OCI-LY3 (cell line): ENCODE data around the gene MYH16.

Experiments
- H2AFZ ChIP-seq: fragments of 200-600, 300-600 bp; shearing (Covaris generic); 2 replicates; pipeline ENCODE4 v1.6.0; 2014; ENCODE audit warnings: antibody characterized with exemption, low read depth, low read length
- H3K27ac ChIP-seq: fragments of 200-600, 300-600 bp; sonication (generic); 2 replicates; pipeline ENCODE4 v1.5.1; 2014; ENCODE audit warnings: mild to moderate bottlenecking, low read length, moderate library complexity, mixed read lengths
- H3K27me3 ChIP-seq: fragments of 200-600, 300-600 bp; sonication (generic); 2 replicates; pipeline ENCODE4 v1.6.1; 2014; ENCODE audit warnings: low read depth, low read length, mixed read lengths
- H3K36me3 ChIP-seq: fragments of 200-600, 300-600 bp; sonication (generic); replicated peaks from 2 replicates; pipeline ENCODE3; 2014; ENCODE audit warnings: low read depth, low read length, mixed read lengths
- H3K4me1 ChIP-seq: fragments of 300-600, 200-600 bp; sonication (generic); 2 replicates; pipeline ENCODE4 v1.6.1; 2014; ENCODE audit warnings: low read length, mixed read lengths
- H3K4me2 ChIP-seq: fragments of 200-600, 300-600 bp; sonication (generic); 2 replicates; pipeline ENCODE4 v1.6.1; 2014; ENCODE audit warnings: low read length, mixed read lengths
- H3K4me3 ChIP-seq: fragments of 300-600, 200-600 bp; sonication (generic); 2 replicates; pipeline ENCODE4 v1.5.1; 2014; ENCODE audit warnings: antibody characterized with exemption, mild to moderate bottlenecking, low read length, moderate library complexity
- H3K79me2 ChIP-seq: fragments of 300-600, 200-600 bp; shearing (Covaris generic); 2 replicates; pipeline ENCODE4 v1.6.1; 2014; ENCODE audit warnings: mild to moderate bottlenecking, low read length, mixed read lengths
- H3K9ac ChIP-seq: fragments of 300-600, 200-600 bp; shearing (Covaris generic); 2 replicates; pipeline ENCODE4 v1.6.0; 2014; ENCODE audit warnings: mild to moderate bottlenecking, low read length, moderate library complexity
- H3K9me3 ChIP-seq: fragments of 200-600, 300-600 bp; shearing (Covaris generic); 2 replicates; pipeline ENCODE4 v1.6.1; 2014; ENCODE audit warnings: low read length, mixed read lengths; ENCODE audit not compliant: insufficient read depth
- H4K20me1 ChIP-seq: fragments of 200-600, 300-600 bp; sonication (generic); 2 replicates; pipeline ENCODE4 v1.6.1; 2016; ENCODE audit warnings: low read length, mixed read lengths; ENCODE audit not compliant: insufficient read depth
- EZH2phosphoT487 ChIP-seq: fragments of 200-600 bp; shearing (Covaris generic); IDR thresholded peaks from 2 replicates; pipeline ENCODE4 v1.6.1; 2018; ENCODE audit warnings: antibody characterized with exemption, mixed run types, low read depth
- TF ChIP-seq, protein P1 (sequence below): fragments of 200-600, 300-600 bp; sonication (generic); IDR thresholded peaks from 2 replicates; pipeline ENCODE4 v1.5.1; 2014; ENCODE audit warnings: antibody characterized with exemption, low read length, low read depth

Gene MYH16

DNA sequence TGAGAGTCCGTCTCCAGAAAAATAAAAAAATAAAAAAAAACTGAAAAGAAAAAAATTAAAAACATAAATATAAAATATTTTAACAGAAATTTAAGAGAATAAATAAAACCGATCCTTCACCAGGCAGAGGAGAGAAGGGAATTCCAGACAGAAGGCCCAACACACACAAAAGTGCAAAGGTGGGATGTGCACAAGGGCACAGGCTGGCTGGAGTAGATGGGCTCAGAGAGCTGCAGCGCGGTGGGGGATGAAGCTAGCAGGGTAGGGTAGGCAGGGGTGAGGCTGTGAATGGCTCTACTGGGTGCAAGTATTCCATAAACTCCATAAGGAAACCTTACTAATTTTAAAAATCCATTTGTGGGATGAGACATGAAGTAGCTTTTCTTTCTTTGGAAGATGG lies 37.4 kb downstream of the MYH16 start:
- no peaks in the 10 kb centered on the region for H3K9me3 ChIP-seq
- no peak overlapping the region for H3K9ac ChIP-seq
- H2AFZ ChIP-seq: no peak overlapping the region
- no peak overlapping the region for H3K27ac ChIP-seq
- peaks cover 21% of the 10 kb centered on the region for H3K4me1 ChIP-seq
- no peaks in the 10 kb centered on the region for H3K36me3 ChIP-seq
- TF ChIP-seq, protein P1, sequence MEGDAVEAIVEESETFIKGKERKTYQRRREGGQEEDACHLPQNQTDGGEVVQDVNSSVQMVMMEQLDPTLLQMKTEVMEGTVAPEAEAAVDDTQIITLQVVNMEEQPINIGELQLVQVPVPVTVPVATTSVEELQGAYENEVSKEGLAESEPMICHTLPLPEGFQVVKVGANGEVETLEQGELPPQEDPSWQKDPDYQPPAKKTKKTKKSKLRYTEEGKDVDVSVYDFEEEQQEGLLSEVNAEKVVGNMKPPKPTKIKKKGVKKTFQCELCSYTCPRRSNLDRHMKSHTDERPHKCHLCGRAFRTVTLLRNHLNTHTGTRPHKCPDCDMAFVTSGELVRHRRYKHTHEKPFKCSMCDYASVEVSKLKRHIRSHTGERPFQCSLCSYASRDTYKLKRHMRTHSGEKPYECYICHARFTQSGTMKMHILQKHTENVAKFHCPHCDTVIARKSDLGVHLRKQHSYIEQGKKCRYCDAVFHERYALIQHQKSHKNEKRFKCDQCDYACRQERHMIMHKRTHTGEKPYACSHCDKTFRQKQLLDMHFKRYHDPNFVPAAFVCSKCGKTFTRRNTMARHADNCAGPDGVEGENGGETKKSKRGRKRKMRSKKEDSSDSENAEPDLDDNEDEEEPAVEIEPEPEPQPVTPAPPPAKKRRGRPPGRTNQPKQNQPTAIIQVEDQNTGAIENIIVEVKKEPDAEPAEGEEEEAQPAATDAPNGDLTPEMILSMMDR: no peak
- TF ChIP-seq EZH2phosphoT487: no peak
- H3K79me2 ChIP-seq: no peaks in the 10 kb centered on the region
- H4K20me1 ChIP-seq: no peaks in the 10 kb centered on the region
- H3K4me3 ChIP-seq: no peak overlapping the region
- no peak overlapping the region for H3K4me2 ChIP-seq
- no peaks in the 10 kb centered on the region; the same call in none of the 2 replicates for H3K27me3 ChIP-seq

DNA sequence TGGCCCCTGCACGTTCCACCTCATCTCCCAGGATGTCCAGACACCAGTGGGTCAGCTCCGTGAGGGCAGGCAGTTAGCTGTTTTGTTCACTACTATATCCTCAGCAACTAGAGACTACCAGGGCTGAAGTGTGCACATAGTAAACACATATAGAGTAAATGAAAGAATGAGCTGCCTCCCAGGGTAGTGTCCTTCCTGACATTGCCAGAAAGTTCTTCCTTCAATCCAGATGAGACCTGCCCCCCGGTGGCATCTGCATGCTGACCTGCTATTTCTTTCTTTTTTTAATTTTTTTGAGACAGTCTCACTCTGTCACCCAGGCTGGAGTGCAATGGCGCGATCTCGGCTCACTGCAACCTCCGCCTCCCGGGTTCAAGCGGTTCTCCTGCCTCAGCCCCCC lies 39.1 kb downstream of the MYH16 start:
- TF ChIP-seq, protein P1: no peak
- TF ChIP-seq EZH2phosphoT487: no peak
- Histone ChIP-seq H3K4me2 (no peak overlapping the region), H3K27me3 (no peaks in the 10 kb centered on the region; the same call in none of the 2 replicates), H3K9ac (no peak overlapping the region), H4K20me1 (no peaks in the 10 kb centered on the region), H3K4me3 (no peak overlapping the region), H3K79me2 (no peaks in the 10 kb centered on the region), H3K9me3 (no peaks in the 10 kb centered on the region), H3K4me1 (peaks cover 16% of the 10 kb centered on the region), H3K36me3 (no peaks in the 10 kb centered on the region), H3K27ac (no peak overlapping the region), H2AFZ (no peak overlapping the region)

DNA sequence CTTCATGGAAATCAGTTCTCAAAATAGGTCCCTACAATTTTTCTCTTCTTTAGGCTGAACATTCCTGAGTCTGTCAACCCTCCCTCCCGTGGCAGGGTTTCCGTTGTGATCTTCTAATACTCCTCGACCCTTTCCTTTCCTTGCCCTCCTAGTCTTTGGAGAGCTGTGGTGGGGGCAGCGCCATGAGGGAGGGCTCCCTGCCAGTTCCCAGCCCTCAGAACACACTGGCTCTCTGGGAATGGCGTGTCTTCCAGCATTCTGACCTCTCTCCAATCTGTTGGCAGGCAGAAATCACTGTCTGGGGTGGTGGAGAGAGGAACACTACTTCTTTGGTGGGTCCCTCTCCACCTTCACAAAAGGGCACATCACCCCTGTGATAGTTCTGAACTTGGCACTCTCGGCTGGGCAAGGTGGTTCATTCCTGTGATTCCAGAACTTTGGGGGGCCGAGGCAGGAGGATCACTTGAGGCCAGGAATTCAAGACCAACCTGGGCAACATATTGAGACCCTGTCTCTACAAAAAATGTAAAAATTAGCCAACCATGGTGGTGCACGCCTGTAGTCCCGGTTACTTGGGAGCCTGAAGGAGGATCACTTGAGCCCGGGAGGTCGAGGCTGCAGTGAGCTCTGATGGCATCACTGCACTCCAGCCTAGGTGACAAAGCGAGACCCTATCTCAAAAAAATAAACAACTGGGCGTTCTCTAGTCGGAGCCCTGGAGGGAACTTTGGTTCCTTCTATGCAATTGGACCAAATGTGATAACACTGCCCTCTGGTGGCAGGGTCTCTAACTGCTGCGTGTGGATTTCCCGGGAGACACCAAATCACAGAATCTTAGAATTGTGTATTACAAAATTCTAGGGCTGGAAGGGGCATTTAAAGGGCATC lies 39.9 kb downstream of the MYH16 start:
- H4K20me1 ChIP-seq: no peaks in the 10 kb centered on the region
- no peaks in the 10 kb centered on the region for H3K9me3 ChIP-seq
- H2AFZ ChIP-seq: peak overlapping the region; percentile 10; the same call in 1 of the 2 replicates
- peak overlapping the region; percentile 45 for H3K4me3 ChIP-seq
- no peaks in the 10 kb centered on the region for H3K79me2 ChIP-seq
- H3K4me1 ChIP-seq: peaks cover 16% of the 10 kb centered on the region
- no peak overlapping the region for H3K9ac ChIP-seq
- H3K4me2 ChIP-seq: peak overlapping the region; percentile 62
- H3K27ac ChIP-seq: no peak overlapping the region
- TF ChIP-seq EZH2phosphoT487: no peak
- TF ChIP-seq, protein P1: peak; percentile 88
- H3K27me3 ChIP-seq: no peaks in the 10 kb centered on the region; the same call in none of the 2 replicates
- H3K36me3 ChIP-seq: no peaks in the 10 kb centered on the region

DNA sequence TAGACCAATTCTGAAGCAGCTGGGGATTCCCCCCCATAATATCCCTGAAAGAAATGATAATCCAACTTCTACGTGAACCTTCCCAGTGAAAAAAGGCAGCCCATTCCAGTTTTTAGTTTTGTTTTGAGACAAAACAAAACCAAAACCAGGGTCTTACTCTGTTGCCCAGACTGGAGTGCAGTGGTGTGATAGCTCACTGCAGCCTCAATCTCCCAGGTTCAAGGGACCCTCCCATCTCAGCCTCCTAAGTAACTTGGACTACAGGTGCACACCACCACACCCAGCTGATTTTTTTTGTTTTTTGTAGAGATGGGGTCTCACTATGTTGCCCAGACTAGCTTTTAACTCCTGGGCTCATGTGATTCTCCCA lies 40.5 kb downstream of the MYH16 start:
- no peaks in the 10 kb centered on the region for H4K20me1 ChIP-seq
- no peaks in the 10 kb centered on the region; the same call in none of the 2 replicates for H3K27me3 ChIP-seq
- H3K4me2 ChIP-seq: peak overlapping the region; percentile 62
- H3K36me3 ChIP-seq: no peaks in the 10 kb centered on the region
- H3K27ac ChIP-seq: no peak overlapping the region
- peak overlapping the region; percentile 45 for H3K4me3 ChIP-seq
- 0 out of 2 replicates have a peak overlapping the region, but pooled peaks have one; percentile 10 for H2AFZ ChIP-seq
- H3K9ac ChIP-seq: no peak overlapping the region
- H3K9me3 ChIP-seq: no peaks in the 10 kb centered on the region
- peaks cover 16% of the 10 kb centered on the region for H3K4me1 ChIP-seq
- TF ChIP-seq, protein P1: no peak
- H3K79me2 ChIP-seq: no peaks in the 10 kb centered on the region
